ENCODE results near the gene KCTD11.
A peak's percentile ranks its signal among the peaks of the same experiment; 100 is the strongest.

KCTD11 gene

DNA sequence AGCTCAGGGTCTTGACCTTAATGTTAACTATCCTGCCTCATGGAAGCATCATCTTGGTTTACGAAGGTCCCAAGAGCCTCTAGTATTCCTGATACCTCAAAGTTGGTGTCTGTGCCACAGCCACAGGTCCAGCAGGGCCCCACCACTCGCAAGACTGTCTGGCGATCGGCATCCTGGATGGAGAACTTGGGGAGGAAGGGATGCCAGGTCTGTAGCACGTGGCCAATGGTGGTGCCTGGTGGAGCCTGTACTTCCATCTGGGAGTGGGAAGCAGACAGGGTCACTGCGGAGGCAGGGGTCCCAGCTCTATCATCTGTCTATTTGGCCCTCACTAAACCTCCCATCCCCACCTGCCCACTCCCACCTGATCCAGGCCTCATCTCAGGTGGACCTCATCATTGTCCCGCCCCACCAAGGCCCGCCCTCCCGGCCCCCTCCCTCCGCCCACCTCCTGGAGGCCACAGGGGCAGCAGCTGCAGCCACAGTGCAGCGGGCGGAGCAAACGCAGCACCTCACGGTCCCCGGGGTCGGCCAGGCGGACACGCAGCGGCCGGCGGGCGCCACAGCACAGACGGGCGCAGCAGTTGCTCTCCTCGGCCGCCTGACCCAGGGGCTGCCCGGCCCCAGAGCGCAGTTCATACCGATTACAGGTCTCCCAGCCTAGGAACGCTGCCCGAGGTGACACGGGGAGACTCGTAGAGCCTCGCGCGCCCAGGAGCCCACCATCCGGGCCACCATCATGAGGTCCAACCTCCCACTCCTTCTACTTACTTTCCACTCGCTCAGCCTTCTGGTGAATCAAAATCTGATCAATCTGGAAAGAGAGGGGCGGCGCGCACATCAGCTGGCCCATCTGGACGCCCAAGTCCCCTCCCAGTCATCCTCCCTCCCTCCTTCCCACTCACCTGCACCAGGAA, 41.0 kb downstream of the KCTD11 start:
- peak overlapping the region; percentile 78 for H3K4me3 ChIP-seq (ENCODE audit: control insufficient read depth, low read depth, low read length)
- TF ChIP-seq, protein P1, sequence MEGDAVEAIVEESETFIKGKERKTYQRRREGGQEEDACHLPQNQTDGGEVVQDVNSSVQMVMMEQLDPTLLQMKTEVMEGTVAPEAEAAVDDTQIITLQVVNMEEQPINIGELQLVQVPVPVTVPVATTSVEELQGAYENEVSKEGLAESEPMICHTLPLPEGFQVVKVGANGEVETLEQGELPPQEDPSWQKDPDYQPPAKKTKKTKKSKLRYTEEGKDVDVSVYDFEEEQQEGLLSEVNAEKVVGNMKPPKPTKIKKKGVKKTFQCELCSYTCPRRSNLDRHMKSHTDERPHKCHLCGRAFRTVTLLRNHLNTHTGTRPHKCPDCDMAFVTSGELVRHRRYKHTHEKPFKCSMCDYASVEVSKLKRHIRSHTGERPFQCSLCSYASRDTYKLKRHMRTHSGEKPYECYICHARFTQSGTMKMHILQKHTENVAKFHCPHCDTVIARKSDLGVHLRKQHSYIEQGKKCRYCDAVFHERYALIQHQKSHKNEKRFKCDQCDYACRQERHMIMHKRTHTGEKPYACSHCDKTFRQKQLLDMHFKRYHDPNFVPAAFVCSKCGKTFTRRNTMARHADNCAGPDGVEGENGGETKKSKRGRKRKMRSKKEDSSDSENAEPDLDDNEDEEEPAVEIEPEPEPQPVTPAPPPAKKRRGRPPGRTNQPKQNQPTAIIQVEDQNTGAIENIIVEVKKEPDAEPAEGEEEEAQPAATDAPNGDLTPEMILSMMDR (IDR thresholded peaks at IDR 0.05; ENCODE audit: control insufficient read depth, insufficient read depth, low read depth, low read length, missing control alignments), result no peak
- DNase-seq (ENCODE audit: low read depth), result no peak

DNA sequence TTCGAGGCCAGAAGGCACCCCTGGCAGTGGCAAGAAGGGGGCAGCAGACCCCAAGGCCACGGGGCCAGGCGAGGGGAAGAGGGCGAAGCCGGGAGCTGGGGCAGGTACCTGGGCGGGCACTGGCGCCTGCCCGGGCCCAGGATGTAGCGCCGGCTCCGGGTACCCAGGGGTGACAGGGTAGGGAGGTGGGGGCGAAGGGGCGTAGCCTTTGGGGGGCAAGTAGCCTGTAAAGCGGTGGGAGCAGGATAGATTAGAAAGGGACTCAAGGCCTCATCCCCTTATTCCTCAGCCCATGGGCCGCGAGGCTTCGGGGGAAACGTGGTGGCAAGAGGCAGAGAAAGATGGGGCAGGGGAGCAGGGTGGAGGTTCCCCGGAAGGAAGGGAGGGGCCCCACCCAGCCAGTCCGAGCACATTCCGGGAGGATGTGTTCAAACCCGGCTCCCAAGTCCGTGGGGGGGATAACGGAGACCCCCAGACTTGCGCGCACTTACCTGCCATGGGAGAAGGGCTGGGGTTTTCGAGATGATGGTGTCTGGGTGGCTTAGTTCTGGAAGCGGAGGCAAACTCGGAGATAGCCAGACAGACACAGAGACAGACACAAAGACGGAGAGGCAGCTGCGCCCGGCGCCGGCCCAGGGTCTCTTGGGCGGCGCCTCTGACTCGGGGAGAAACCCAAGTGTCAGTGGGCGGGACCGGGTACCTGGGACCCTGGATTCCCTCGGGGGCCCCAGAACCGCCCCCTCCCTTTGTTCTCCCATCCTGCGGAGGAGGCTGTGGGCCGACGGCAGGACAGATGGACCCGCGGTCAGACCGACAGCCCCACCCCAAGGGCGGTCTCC, 41.9 kb downstream of the KCTD11 start:
- TF ChIP-seq, protein P1 (IDR thresholded peaks at IDR 0.05; ENCODE audit: control insufficient read depth, insufficient read depth, low read depth, low read length, missing control alignments), result peak; percentile 31
- DNase-seq (ENCODE audit: low read depth), result no peak
- peak overlapping the region; percentile 78 for H3K4me3 ChIP-seq (ENCODE audit: control insufficient read depth, low read depth, low read length)

DNA sequence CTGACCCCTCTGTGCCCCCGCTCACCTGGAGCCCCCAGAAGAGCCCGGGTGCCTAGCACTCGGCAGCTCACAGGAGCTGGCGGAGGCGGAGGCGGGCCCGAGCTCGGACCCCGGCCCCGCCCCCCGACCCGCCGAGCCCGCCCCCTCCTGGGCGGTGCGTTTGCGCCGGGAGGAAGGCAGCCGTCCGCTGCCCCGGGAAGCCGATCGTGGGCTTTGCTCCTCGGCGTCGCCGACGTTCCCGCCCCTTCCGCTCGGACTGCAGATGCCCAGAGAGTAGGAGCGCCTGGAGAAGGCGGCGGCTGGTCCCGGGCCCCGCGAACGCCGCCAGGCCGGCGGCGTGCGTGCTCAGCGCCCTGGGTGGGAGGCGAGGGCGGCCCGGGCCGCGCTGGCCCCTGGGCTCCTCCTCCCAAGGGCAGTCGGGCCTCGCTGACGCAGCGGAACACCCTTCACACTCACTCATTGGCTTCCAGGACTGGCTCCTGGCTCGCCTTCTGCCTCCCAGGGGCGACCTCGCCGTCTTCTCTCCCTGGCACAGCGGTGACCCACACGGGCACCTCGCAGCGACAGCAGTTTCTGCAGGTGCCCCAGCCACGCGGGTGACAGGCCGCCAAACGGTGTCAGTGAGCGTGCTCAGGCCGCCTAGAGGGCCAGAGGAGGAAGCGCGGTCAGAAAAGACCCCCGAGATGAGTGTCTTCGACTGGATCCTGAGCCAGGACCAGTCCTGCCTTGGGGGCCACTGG, 42.7 kb downstream of the KCTD11 start, which contains the start of gene PLSCR3:
Gene PLSCR3, minus strand, starts transcription at position 74 of the 740 bp plus-strand sequence. CDS start 415 bp downstream, outside the sequence.
- peak within 1 kb of the TSS; percentile 78 for H3K4me3 ChIP-seq (ENCODE audit: control insufficient read depth, low read depth, low read length)
- TF ChIP-seq, protein P1 (IDR thresholded peaks at IDR 0.05; ENCODE audit: control insufficient read depth, insufficient read depth, low read depth, low read length, missing control alignments), result peak; percentile 46
- DNase-seq (ENCODE audit: low read depth), result peak; percentile 35

DNA sequence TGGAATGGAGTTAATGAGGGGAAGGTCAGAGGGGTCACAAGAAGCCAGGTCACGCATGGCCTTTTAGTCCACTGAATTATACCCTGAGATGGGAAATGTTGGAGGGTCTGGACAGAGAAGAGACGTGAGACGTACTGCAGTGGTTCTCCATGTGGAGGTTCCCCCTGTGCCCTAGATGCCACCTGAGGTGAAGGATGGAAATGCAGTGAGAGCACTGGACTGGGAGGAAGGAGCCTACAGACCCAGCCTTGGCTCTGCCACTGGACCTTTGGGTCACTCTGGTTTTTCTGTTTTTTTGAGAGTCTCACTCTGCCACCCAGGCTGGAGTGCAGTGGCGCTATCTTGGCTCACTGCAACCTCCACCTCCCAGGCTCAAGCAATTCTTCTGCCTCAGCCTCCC, 44.2 kb downstream of the KCTD11 start:
- TF ChIP-seq, protein P1 (IDR thresholded peaks at IDR 0.05; ENCODE audit: control insufficient read depth, insufficient read depth, low read depth, low read length, missing control alignments), result no peak
- DNase-seq (ENCODE audit: low read depth), result no peak
- no peak overlapping the region for H3K4me3 ChIP-seq (ENCODE audit: control insufficient read depth, low read depth, low read length)

DNA sequence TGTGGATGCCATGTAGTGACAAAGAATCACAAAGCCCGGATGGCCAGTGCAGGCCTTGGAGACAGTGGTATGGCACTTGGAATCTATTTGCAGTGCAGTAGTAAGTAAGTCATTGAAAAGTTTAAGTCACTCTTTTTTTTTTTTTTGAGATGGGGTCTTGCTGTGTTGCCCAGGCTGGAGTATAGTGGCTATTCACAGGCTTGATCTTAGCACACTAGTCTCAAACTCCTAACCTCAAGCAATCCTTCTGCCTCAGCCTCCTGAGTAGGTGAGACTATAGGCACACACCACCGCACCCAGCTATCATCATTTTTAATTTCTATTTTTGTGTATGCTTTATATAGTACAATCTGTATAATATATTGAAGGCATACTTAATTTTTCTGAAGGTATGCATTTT, 46.6 kb downstream of the KCTD11 start:
- no peak overlapping the region for H3K4me3 ChIP-seq (ENCODE audit: control insufficient read depth, low read depth, low read length)
- TF ChIP-seq, protein P1 (IDR thresholded peaks at IDR 0.05; ENCODE audit: control insufficient read depth, insufficient read depth, low read depth, low read length, missing control alignments), result no peak
- no peak for DNase-seq (ENCODE audit: low read depth)

Measured in AG09309 (cell line).